HEK293 (cell line): ENCODE measurements around the gene ARL3.

ENCODE experiments used
- ATF2 ChIP-seq: fragments of 450-650 bp; formaldehyde crosslinking; IDR thresholded peaks from 2 replicates; pipeline ENCODE4 v1.5.1; 2016; ENCODE audit warnings: missing biosample characterization, missing genetic modification characterization, low read depth
- BCL11A ChIP-seq: fragments of 450-650 bp; formaldehyde crosslinking; IDR thresholded peaks from 2 replicates; pipeline ENCODE4 v1.5.1; 2016; ENCODE audit warnings: low read depth, missing biosample characterization, missing genetic modification characterization
- ELK4 ChIP-seq: IDR thresholded peaks from 2 replicates; pipeline ENCODE4 v1.6.1; 2011; ENCODE audit warnings: mild to moderate bottlenecking, low read depth, low read length, borderline replicate concordance
- GLI4 ChIP-seq: fragments of 450-650 bp; formaldehyde crosslinking; IDR thresholded peaks from 2 replicates; pipeline ENCODE4 v1.5.1; 2016; ENCODE audit warnings: missing biosample characterization, missing genetic modification characterization
- KLF1 ChIP-seq: fragments of 450-650 bp; formaldehyde crosslinking; IDR thresholded peaks from 2 replicates; pipeline ENCODE4 v1.5.1; 2016; ENCODE audit warnings: missing biosample characterization, missing genetic modification characterization
- KLF7 ChIP-seq: fragments of 450-650 bp; formaldehyde crosslinking; IDR thresholded peaks from 2 replicates; pipeline ENCODE4 v1.5.1; 2016; ENCODE audit warnings: missing biosample characterization, missing genetic modification characterization, borderline replicate concordance
- ZBTB11 ChIP-seq: fragments of 450-650 bp; formaldehyde crosslinking; conservative IDR thresholded peaks from 2 replicates; pipeline ENCODE4 v1.5.1; 2016; ENCODE audit warnings: low read depth, missing biosample characterization, missing genetic modification characterization
- ZBTB17 ChIP-seq: fragments of 450-650 bp; formaldehyde crosslinking; IDR thresholded peaks from 2 replicates; pipeline ENCODE4 v1.5.1; 2016; ENCODE audit warnings: missing biosample characterization, missing genetic modification characterization
- ZBTB20 ChIP-seq: fragments of 450-650 bp; formaldehyde crosslinking; IDR thresholded peaks from 2 replicates; pipeline ENCODE4 v1.5.1; 2016; ENCODE audit warnings: missing biosample characterization, missing genetic modification characterization
- ZBTB21 ChIP-seq: fragments of 450-650 bp; formaldehyde crosslinking; IDR thresholded peaks from 2 replicates; pipeline ENCODE4 v1.5.1; 2017; ENCODE audit warnings: missing biosample characterization, missing genetic modification characterization
- ZBTB6 ChIP-seq: fragments of 450-650 bp; formaldehyde crosslinking; IDR thresholded peaks from 2 replicates; pipeline ENCODE4 v1.5.1; 2017; ENCODE audit warnings: missing biosample characterization, missing genetic modification characterization
- ZBTB8A ChIP-seq: fragments of 450-650 bp; formaldehyde crosslinking; IDR thresholded peaks from 2 replicates; pipeline ENCODE4 v1.5.1; 2016; ENCODE audit warnings: missing biosample characterization, missing genetic modification characterization
- ZEB2 ChIP-seq: fragments of 450-650 bp; formaldehyde crosslinking; IDR thresholded peaks from 2 replicates; pipeline ENCODE4 v1.5.1; 2016; ENCODE audit warnings: missing biosample characterization, missing genetic modification characterization
- ZFP3 ChIP-seq: fragments of 450-650 bp; formaldehyde crosslinking; IDR thresholded peaks from 2 replicates; pipeline ENCODE4 v1.5.1; 2016; ENCODE audit warnings: low read depth, missing biosample characterization, missing genetic modification characterization
- ZIC2 ChIP-seq: fragments of 450-650 bp; formaldehyde crosslinking; IDR thresholded peaks from 2 replicates; pipeline ENCODE4 v1.5.1; 2016; ENCODE audit warnings: missing biosample characterization, missing genetic modification characterization
- ZNF146 ChIP-seq: fragments of 450-650 bp; formaldehyde crosslinking; IDR thresholded peaks from 2 replicates; pipeline ENCODE4 v1.5.1; 2016; ENCODE audit warnings: missing biosample characterization, missing genetic modification characterization
- ZNF16 ChIP-seq: fragments of 450-650 bp; formaldehyde crosslinking; IDR thresholded peaks from 2 replicates; pipeline ENCODE4 v1.5.1; 2016; ENCODE audit warnings: low read depth, missing biosample characterization, missing genetic modification characterization
- ZNF184 ChIP-seq: fragments of 450-650 bp; IDR thresholded peaks from 2 replicates; pipeline ENCODE4 v1.5.1; 2018; ENCODE audit warnings: missing biosample characterization, mild to moderate bottlenecking, missing genetic modification characterization
- ZNF211 ChIP-seq: fragments of 450-650 bp; formaldehyde crosslinking; IDR thresholded peaks from 2 replicates; pipeline ENCODE4 v1.5.1; 2016; ENCODE audit warnings: low read depth, missing biosample characterization, missing genetic modification characterization
- ZNF362 ChIP-seq: fragments of 450-650 bp; formaldehyde crosslinking; IDR thresholded peaks from 2 replicates; pipeline ENCODE4 v1.5.1; 2016; ENCODE audit warnings: missing biosample characterization, missing genetic modification characterization
- ZNF433 ChIP-seq: fragments of 450-650 bp; formaldehyde crosslinking; IDR thresholded peaks from 2 replicates; pipeline ENCODE4 v1.5.1; 2016; ENCODE audit warnings: missing biosample characterization, missing genetic modification characterization, low read depth
- ZNF514 ChIP-seq: fragments of 450-650 bp; formaldehyde crosslinking; IDR thresholded peaks from 2 replicates; pipeline ENCODE4 v1.5.1; 2016; ENCODE audit warnings: missing biosample characterization, missing genetic modification characterization
- ZNF529 ChIP-seq: fragments of 450-650 bp; formaldehyde crosslinking; IDR thresholded peaks from 2 replicates; pipeline ENCODE4 v1.5.1; 2017; ENCODE audit warnings: missing genetic modification characterization, missing biosample characterization; ENCODE audit not compliant: insufficient replicate concordance
- ZNF623 ChIP-seq: fragments of 450-650 bp; formaldehyde crosslinking; IDR thresholded peaks from 2 replicates; pipeline ENCODE4 v1.5.1; 2016; ENCODE audit warnings: missing biosample characterization, missing genetic modification characterization
- ZNF626 ChIP-seq: fragments of 450-650 bp; sonication (Bioruptor Pico); formaldehyde crosslinking; IDR thresholded peaks from 2 replicates; pipeline ENCODE4 v1.5.1; 2018; ENCODE audit warnings: missing biosample characterization, missing genetic modification characterization, inconsistent platforms
- ZNF629 ChIP-seq: fragments of 450-650 bp; formaldehyde crosslinking; IDR thresholded peaks from 2 replicates; pipeline ENCODE4 v1.5.1; 2017; ENCODE audit warnings: missing biosample characterization, missing genetic modification characterization
- ZNF654 ChIP-seq: fragments of 450-650 bp; formaldehyde crosslinking; IDR thresholded peaks from 2 replicates; pipeline ENCODE4 v1.5.1; 2016; ENCODE audit warnings: low read depth, missing biosample characterization, missing genetic modification characterization
- ZNF777 ChIP-seq: fragments of 450-650 bp; formaldehyde crosslinking; IDR thresholded peaks from 2 replicates; pipeline ENCODE4 v1.5.1; 2017; ENCODE audit warnings: missing biosample characterization, missing genetic modification characterization, borderline replicate concordance
- ZNF785 ChIP-seq: fragments of 450-650 bp; formaldehyde crosslinking; IDR thresholded peaks from 2 replicates; pipeline ENCODE4 v1.5.1; 2016; ENCODE audit warnings: missing biosample characterization, missing genetic modification characterization
- ZNF791 ChIP-seq: fragments of 450-650 bp; formaldehyde crosslinking; IDR thresholded peaks from 2 replicates; pipeline ENCODE4 v1.5.1; 2016; ENCODE audit warnings: missing biosample characterization, missing genetic modification characterization

ARL3 gene

GRCh38 chr10:102713814-102714620 is at the start of gene ARL3 (continued):
- TF ChIP-seq ZNF433 (tag by site-specific recombination) = no peak
- peak; percentile 67 for TF ChIP-seq ZIC2 (tag by site-specific recombination)
- no peak for TF ChIP-seq ZNF654
- no peak for TF ChIP-seq ZNF777
- TF ChIP-seq ZNF362 (tag by site-specific recombination) = no peak
- TF ChIP-seq ZBTB20 (tag by site-specific recombination) = peak; percentile 98
- TF ChIP-seq ZNF529 (tag by site-specific recombination) = no peak
- no peak for TF ChIP-seq ZNF211 (tag by site-specific recombination)
- peak; percentile 65; the same call in 1 of the 2 replicates for TF ChIP-seq KLF7 (tag by site-specific recombination)
- TF ChIP-seq ZNF514 (tag by site-specific recombination) = no peak
- TF ChIP-seq ZNF16 (tag by site-specific recombination) = no peak; the same call in 1 of the 2 replicates
- TF ChIP-seq ATF2 = no peak
- no peak for TF ChIP-seq ZNF184 (tag by site-specific recombination)
- TF ChIP-seq ZBTB11 (tag by site-specific recombination) = no peak
- TF ChIP-seq ZBTB6 (tag by site-specific recombination) = peak; percentile 92
- TF ChIP-seq ZFP3 (tag by site-specific recombination) = no peak
- no peak for TF ChIP-seq ZBTB21
- no peak for TF ChIP-seq ZNF791 (tag by site-specific recombination)
- no peak for TF ChIP-seq ZNF146 (tag by site-specific recombination)
- peak; percentile 54 for TF ChIP-seq ZBTB8A (tag by site-specific recombination)
- TF ChIP-seq ZBTB17 (tag by site-specific recombination) = peak; percentile 90
- 0 out of 2 replicates have a peak, but pooled peaks have one; percentile 8 for TF ChIP-seq ZNF623 (tag by site-specific recombination)
- no peak for TF ChIP-seq ZNF626 (tag by site-specific recombination)
- 0 out of 2 replicates have a peak, but pooled peaks have one; percentile 42 for TF ChIP-seq BCL11A (tag by site-specific recombination)
- TF ChIP-seq ZEB2 = peak; percentile 63
- peak; percentile 50 for TF ChIP-seq KLF1
- TF ChIP-seq ZNF785 (tag by site-specific recombination) = 0 out of 2 replicates have a peak, but pooled peaks have one; percentile 52
- TF ChIP-seq ELK4 = no peak
- TF ChIP-seq GLI4 (tag by site-specific recombination) = no peak; the same call in 1 of the 2 replicates
- peak; percentile 54 for TF ChIP-seq ZNF629 (tag by site-specific recombination)
